GM19455 (cell line): Measurements from ENCODE around the gene ZNF497.
"Not testable (repeated sequence)": the region's sequence is repeated elsewhere in the genome, so short reads cannot be mapped to it uniquely, and the experiment has no call there.

ENCODE experiments used
- ATAC-seq: cut with Tn5 transposase; IDR thresholded peaks from one replicate; pipeline ENCODE4 v1.9.1; 2021; ENCODE audit not compliant: unreplicated experiment

The ZNF497 gene

GRCh38 chr19:58362272-58362994, at the start of gene ZNF497:
TSS of gene ZNF497 (minus strand) at chr19:58362751. CDS start at chr19:58357635, 5,116 bp downstream.
- ATAC-seq = peak; percentile 79

- no peak for ATAC-seq
Observed at GRCh38 chr19:58409010-58409790, 46.6 kb upstream of the ZNF497 start.

- ATAC-seq = peak; percentile 89
Observed at GRCh38 chr19:58408152-58409009, 45.8 kb upstream of the ZNF497 start, which contains the start of gene ZNF584. TSS of gene ZNF584 (plus strand) at chr19:58408649. CDS start at chr19:58409148, 499 bp downstream.

- no peak for ATAC-seq
Observed at GRCh38 chr19:58407658-58408151, 45.2 kb upstream of the ZNF497 start.

- no peak for ATAC-seq
Observed at GRCh38 chr19:58406818-58407657, 44.5 kb upstream of the ZNF497 start.

- not testable (repeated sequence) for ATAC-seq
Observed at GRCh38 chr19:58403920-58404478, 41.4 kb upstream of the ZNF497 start.

- ATAC-seq = no peak
Observed at GRCh38 chr19:58401840-58402421, 39.4 kb upstream of the ZNF497 start.

- peak; percentile 90 for ATAC-seq
Observed at GRCh38 chr19:58400916-58401839, 38.6 kb upstream of the ZNF497 start.

- no peak for ATAC-seq
Observed at GRCh38 chr19:58400316-58400915, 37.9 kb upstream of the ZNF497 start.

- no peak for ATAC-seq
Observed at GRCh38 chr19:58399903-58400302, 37.4 kb upstream of the ZNF497 start.

- no peak for ATAC-seq
Observed at GRCh38 chr19:58398545-58398944, 36.0 kb upstream of the ZNF497 start.

GRCh38 chr19:58398087-58398486, 35.5 kb upstream of the ZNF497 start:
- no peak for ATAC-seq

- no peak for ATAC-seq
Observed at GRCh38 chr19:58397533-58398037, 35.0 kb upstream of the ZNF497 start.

- no peak for ATAC-seq
Observed at GRCh38 chr19:58396691-58397532, 34.4 kb upstream of the ZNF497 start.

- no peak for ATAC-seq
Observed at GRCh38 chr19:58395979-58396627, 33.6 kb upstream of the ZNF497 start.

GRCh38 chr19:58395220-58395978, 32.8 kb upstream of the ZNF497 start, which contains the start of gene RNF225:
TSS of gene RNF225 (plus strand) at chr19:58395656. CDS start at chr19:58396090, 434 bp downstream.
- no peak for ATAC-seq
